ENCODE measurements around the gene DIO2.

DIO2 gene

GRCh38 chr14:80211153-80212022, at the start of gene DIO2:
Gene DIO2, minus strand, starts transcription at chr14:80211504. Its CDS starts 32 bp downstream, at chr14:80211472.
- in situ Hi-C loops (cut with MboI; ENCODE audit: low pct_unique_long_range_greater_than_20kb, low sequenced_read_pairs, unreplicated experiment), result loop anchor here (25.0 kb wide), 1 partner anchor 626 kb away; no protein-coding TSS in a partner anchor
- TF ChIP-seq CTCF (IDR thresholded peaks at IDR 0.05; ENCODE audit: extremely low read depth, insufficient read depth, missing control alignments), result no peak
- no peak for DNase-seq (ENCODE audit: low spot score)

- no peak for TF ChIP-seq CTCF (IDR thresholded peaks at IDR 0.05; ENCODE audit: extremely low read depth, insufficient read depth, missing control alignments)
- in situ Hi-C loops (cut with MboI; ENCODE audit: low pct_unique_long_range_greater_than_20kb, low sequenced_read_pairs, unreplicated experiment), result no loop called here
- no peak for DNase-seq (ENCODE audit: low spot score)
Observed at GRCh38 chr14:80260645-80261044, 49.3 kb upstream of the DIO2 start.

GRCh38 chr14:80239631-80240030, 28.3 kb upstream of the DIO2 start:
- in situ Hi-C loops (cut with MboI; ENCODE audit: low pct_unique_long_range_greater_than_20kb, low sequenced_read_pairs, unreplicated experiment), result no loop called here
- TF ChIP-seq CTCF (IDR thresholded peaks at IDR 0.05; ENCODE audit: extremely low read depth, insufficient read depth, missing control alignments), result no peak
- DNase-seq (ENCODE audit: low spot score), result no peak

GRCh38 chr14:80237143-80237542, 25.8 kb upstream of the DIO2 start:
- in situ Hi-C loops (cut with MboI; ENCODE audit: low pct_unique_long_range_greater_than_20kb, low sequenced_read_pairs, unreplicated experiment), result no loop called here
- TF ChIP-seq CTCF (IDR thresholded peaks at IDR 0.05; ENCODE audit: extremely low read depth, insufficient read depth, missing control alignments), result no peak
- DNase-seq (ENCODE audit: low spot score), result no peak

GRCh38 chr14:80233470-80234089, 22.3 kb upstream of the DIO2 start:
- TF ChIP-seq CTCF (IDR thresholded peaks at IDR 0.05; ENCODE audit: extremely low read depth, insufficient read depth, missing control alignments), result no peak
- DNase-seq (ENCODE audit: low spot score), result no peak
- in situ Hi-C loops (cut with MboI; ENCODE audit: low pct_unique_long_range_greater_than_20kb, low sequenced_read_pairs, unreplicated experiment), result no loop called here

- in situ Hi-C loops (cut with MboI; ENCODE audit: low pct_unique_long_range_greater_than_20kb, low sequenced_read_pairs, unreplicated experiment), result no loop called here
- no peak for TF ChIP-seq CTCF (IDR thresholded peaks at IDR 0.05; ENCODE audit: extremely low read depth, insufficient read depth, missing control alignments)
- DNase-seq (ENCODE audit: low spot score), result no peak
Observed at GRCh38 chr14:80231702-80232101, 20.4 kb upstream of the DIO2 start.
